Measurements from ENCODE around the gene PNPLA8. TPM values are rescaled to one million over a fixed set of nuclear protein-coding genes. Genes with fewer than 3 reads are reported as not detected.

Gene PNPLA8
- total RNA-seq, 2 donors from 2014 or later: 15.0 to 16.8 TPM

GRCh38 chr7:108456845-108457540 lies 68.9 kb downstream of the PNPLA8 start:
- no peaks in the 10 kb centered on the region for H3K36me3 ChIP-seq (replicated peaks in 1 of 2; ENCODE audit: insufficient read depth in 1 of 2, low read depth in 2 of 2)
- ATAC-seq (no peak), DNase-seq (no peak)
- H3K27ac ChIP-seq: peak overlapping the region in 3 of 4 donors; percentile 85 to 89 (median 86)
- intact Hi-C loops (cut with DNase I): no loop called here
- peak overlapping the region; percentile 80 to 81 for H3K4me3 ChIP-seq
- no peaks in the 10 kb centered on the region for H3K27me3 ChIP-seq
- no peaks in the 10 kb centered on the region for H3K9me3 ChIP-seq
- TF ChIP-seq POLR2A (IDR thresholded peaks at IDR 0.05) (no peak), CTCF (IDR thresholded peaks at IDR 0.05) (no peak)
- 13 to 18% methylated on average over 19 of the region's 19 CpGs for WGBS, 2 donors
- peaks cover 64% of the 10 kb centered on the region for H3K4me1 ChIP-seq

GRCh38 chr7:108455998-108456677 lies 69.8 kb downstream of the PNPLA8 start, which contains the start of gene NRCAM:
NRCAM (minus strand) TSS chr7:108456436; CDS start chr7:108240064, 216,372 bp downstream.
- WGBS, 2 donors: 0 to 1% methylated on average over 10 to 62 of the region's 81 CpGs
- TF ChIP-seq CTCF (IDR thresholded peaks at IDR 0.05): peak in 4 of 7 experiments; percentile 9 to 36 (median 26)
- peak; percentile 44 to 76 (median 67) for TF ChIP-seq POLR2A (IDR thresholded peaks at IDR 0.05)
- no peaks in the 10 kb centered on the region for H3K9me3 ChIP-seq
- ATAC-seq: peak; percentile 86
- no peaks in the 10 kb centered on the region for H3K27me3 ChIP-seq
- intact Hi-C loops (cut with DNase I): no loop called here
- H3K4me1 ChIP-seq: peaks cover 57% of the 10 kb centered on the region
- H3K27ac ChIP-seq: peak within 1 kb of the TSS; percentile 69 to 89 (median 86)
- DNase-seq: peak; percentile 88 to 93 (median 90)
- peak within 1 kb of the TSS; percentile 80 to 81 for H3K4me3 ChIP-seq
- no peaks in the 10 kb centered on the region for H3K36me3 ChIP-seq (replicated peaks in 1 of 2; ENCODE audit: insufficient read depth in 1 of 2, low read depth in 2 of 2)

- Histone ChIP-seq H3K27ac (peak overlapping the region; percentile 69 to 89 (median 86)), H3K4me3 (peak overlapping the region; percentile 80 to 81), H3K27me3 (no peaks in the 10 kb centered on the region), H3K36me3 (replicated peaks in 1 of 2; ENCODE audit: insufficient read depth in 1 of 2, low read depth in 2 of 2) (no peaks in the 10 kb centered on the region), H3K9me3 (no peaks in the 10 kb centered on the region), H3K4me1 (peaks cover 51% of the 10 kb centered on the region)
- ATAC-seq: peak; percentile 42
- WGBS, 2 donors: 1% methylated on average over 47 of the region's 47 CpGs; no CpG with 5 or more reads in 1 of the 2 donors
- peak; percentile 44 to 63 (median 52) for DNase-seq
- intact Hi-C loops (cut with DNase I): no loop called here
- TF ChIP-seq CTCF (IDR thresholded peaks at IDR 0.05): no peak
- TF ChIP-seq POLR2A (IDR thresholded peaks at IDR 0.05): no peak
Observed at GRCh38 chr7:108455551-108455997, 70.4 kb downstream of the PNPLA8 start.

GRCh38 chr7:108454674-108455550 lies 71.0 kb downstream of the PNPLA8 start:
- no peaks in the 10 kb centered on the region for H3K27me3 ChIP-seq
- TF ChIP-seq POLR2A (IDR thresholded peaks at IDR 0.05) (no peak), CTCF (IDR thresholded peaks at IDR 0.05) (no peak)
- no peaks in the 10 kb centered on the region for H3K36me3 ChIP-seq (replicated peaks in 1 of 2; ENCODE audit: insufficient read depth in 1 of 2, low read depth in 2 of 2)
- peak overlapping the region; percentile 80 to 81 for H3K4me3 ChIP-seq
- intact Hi-C loops (cut with DNase I): no loop called here
- peak overlapping the region; percentile 69 to 89 (median 86) for H3K27ac ChIP-seq
- ATAC-seq (peak; percentile 14), DNase-seq (peak; percentile 31 to 38 (median 32))
- WGBS, 2 donors: 1 to 6% methylated on average over 17 to 71 of the region's 72 CpGs
- no peaks in the 10 kb centered on the region for H3K9me3 ChIP-seq
- H3K4me1 ChIP-seq: peaks cover 46% of the 10 kb centered on the region

All from body of pancreas (tissue), 4 donors.